K562 (cell line): ENCODE measurements around the gene NAB1. TPM values are rescaled to one million over a fixed set of nuclear protein-coding genes. Genes with fewer than 3 reads are reported as not detected.

Source experiments
- BHLHE40 ChIP-seq: IDR thresholded peaks from 2 replicates; pipeline ENCODE4 v1.6.1; 2011; ENCODE audit warnings: low read length, improper control_type of control experiment
- FOXK2 ChIP-seq, 2 experiments: fragments of 450-650 bp; IDR thresholded peaks in 1 of 2; conservative IDR thresholded peaks in 1 of 2; 2 replicates each; pipeline ENCODE4 v1.6.1; 2016; ENCODE audit warnings: low read depth in 2 of 2, mild to moderate bottlenecking in 1 of 2
- HMGN3 ChIP-seq: IDR thresholded peaks from 2 replicates; pipeline ENCODE4 v1.6.1; 2011; ENCODE audit warnings: borderline replicate concordance, low read depth, mild to moderate bottlenecking, mixed read lengths, low read length; ENCODE audit not compliant: insufficient read length; ENCODE audit errors: extremely low read depth
- MGA ChIP-seq: fragments of 450-650 bp; IDR thresholded peaks from 2 replicates; pipeline ENCODE4 v1.6.1; 2016; ENCODE audit warnings: mild to moderate bottlenecking, moderate library complexity
- NR0B1 ChIP-seq: fragments of 450-650 bp; IDR thresholded peaks from one replicate; pipeline ENCODE4 v1.6.1; 2018; ENCODE audit warnings: mild to moderate bottlenecking, moderate library complexity; ENCODE audit not compliant: partially characterized antibody
- PCBP1 ChIP-seq: fragments of 200-400 bp; formaldehyde crosslinking; IDR thresholded peaks from 2 replicates; pipeline ENCODE4 v1.6.1; 2018; ENCODE audit warnings: mild to moderate bottlenecking, low read depth, low read length; ENCODE audit not compliant: poor library complexity, severe bottlenecking
- RBFOX2 ChIP-seq: fragments of 200-400 bp; formaldehyde crosslinking; IDR thresholded peaks from 2 replicates; pipeline ENCODE4 v1.6.1; 2017; ENCODE audit warnings: low read depth, mild to moderate bottlenecking, low read length, moderate library complexity
- VEZF1 ChIP-seq: fragments of 200-800 bp; sonication (Bioruptor generic); IDR thresholded peaks from 2 replicates; pipeline ENCODE4 v1.6.1; 2017; ENCODE audit warnings: missing genetic modification characterization, missing compliant biosample characterization
- WHSC1 ChIP-seq: IDR thresholded peaks from one replicate; pipeline ENCODE4 v1.6.1; 2012; ENCODE audit warnings: low read length, control low read depth, inconsistent platforms
- ZNF57 ChIP-seq: fragments of 450-650 bp; formaldehyde crosslinking; IDR thresholded peaks from 2 replicates; pipeline ENCODE4 v1.4.0; 2020; ENCODE audit warnings: mild to moderate bottlenecking, moderate library complexity
- polyA plus RNA-seq, 8 experiments: library from polyadenylated mRNA; depleted of rRNA in 4 of 8; stranded (reverse) in 5 of 8; unstranded in 3 of 8; fragments of >200 nt; fragmentation: Nextera tagmentation in 2 of 8; fragmentation: Illumina TruSeq in 1 of 8; extraction: Ambion mirVana in 2 of 8; extraction: Trizol in 1 of 8; gene quantifications; 2 replicates each; pipeline versions ENCODE4 v1.2.1 to v1.2.3, GENCODE V29; 2011 to 2014; ENCODE audit warnings: inconsistent platforms in 1 of 8, missing spikeins in 1 of 8
- total RNA-seq, 7 experiments: library from RNA; depleted of rRNA in 6 of 7; stranded (reverse); fragments of >200 nt in 6 of 7; fragmentation: Illumina TruSeq in 2 of 7; extraction: Trizol in 2 of 7; gene quantifications; 2 replicates each; pipeline versions ENCODE4 v1.2.1 to v1.2.3, GENCODE V29; 2011 to 2021; ENCODE audit warnings: low replicate concordance in 1 of 7

NAB1 gene
- total and polyA plus RNA-seq, 9 of the 15 experiments (the other 6 are each of a cell fraction or from before 2014, with no cell fraction given): 3.1 to 23.0 (median 16.3) TPM

- TF ChIP-seq NR0B1 (no peak), HMGN3 (peak; percentile 64), PCBP1 (peak; percentile 34), WHSC1 (no peak), VEZF1 (CRISPR knock-in tag) (peak; percentile 98), FOXK2 (conservative IDR thresholded peaks at IDR 0.05 in 1 of 2, IDR thresholded peaks at IDR 0.05 in 1 of 2; ENCODE audit: low read depth in 2 of 2) (peak in 1 of 2 experiments; percentile 93; a peak in 2 of 4 replicates), ZNF57 (peak; percentile 97), MGA (no peak), BHLHE40 (peak; percentile 18; the same call in 1 of the 2 replicates), RBFOX2 (peak; percentile 63)
These were observed 421 bp upstream of the NAB1 start (continued) for GRCh38 chr2:190648289-190649034.
